ENCODE data around the gene RAMAC. TPM values are rescaled to one million over a fixed set of nuclear protein-coding genes. Genes with fewer than 3 reads are reported as not detected.

Gene RAMAC
- total and polyA plus RNA-seq, 10 of the 15 experiments (the other 5 are each of a cell fraction or from before 2014, with no cell fraction given): 22.4 to 109 (median 41.7) TPM

GRCh38 chr15:82978438-82978837 lies 7.6 kb upstream of the RAMAC start:
- in situ Hi-C loops (cut with MboI): no loop called here
- BruUV-seq (replicated peaks): no TSS peak
- CTCF ChIA-PET: no interaction called here
- TF ChIP-seq NFIC (IDR thresholded peaks at IDR 0.05; ENCODE audit: low read depth, low read length) (no peak), TCF3 (IDR thresholded peaks at IDR 0.05; ENCODE audit: borderline replicate concordance, insufficient read depth, low read depth, low read length) (no peak), BACH1 (IDR thresholded peaks at IDR 0.05; ENCODE audit: borderline replicate concordance) (no peak), RAD21 (IDR thresholded peaks at IDR 0.05; ENCODE audit: insufficient read depth, low read depth, low read length) (no peak), FOXM1 (IDR thresholded peaks at IDR 0.05; ENCODE audit: low read depth, low read length) (no peak), POLR2A (IDR thresholded peaks at IDR 0.05; ENCODE audit: low read depth, low read length) (no peak), KDM1A (IDR thresholded peaks at IDR 0.05; ENCODE audit: borderline replicate concordance) (no peak), SUZ12 (IDR thresholded peaks at IDR 0.05; ENCODE audit: unreplicated experiment) (no peak), TARDBP (IDR thresholded peaks at IDR 0.05; ENCODE audit: borderline replicate concordance) (no peak), ZBTB11 (CRISPR knock-in tag; IDR thresholded peaks at IDR 0.05) (no peak), STAT1 (conservative IDR thresholded peaks at IDR 0.05) (no peak), REST (IDR thresholded peaks at IDR 0.05; ENCODE audit: low read depth, low read length) (no peak)
- TF ChIP-seq, protein P1, sequence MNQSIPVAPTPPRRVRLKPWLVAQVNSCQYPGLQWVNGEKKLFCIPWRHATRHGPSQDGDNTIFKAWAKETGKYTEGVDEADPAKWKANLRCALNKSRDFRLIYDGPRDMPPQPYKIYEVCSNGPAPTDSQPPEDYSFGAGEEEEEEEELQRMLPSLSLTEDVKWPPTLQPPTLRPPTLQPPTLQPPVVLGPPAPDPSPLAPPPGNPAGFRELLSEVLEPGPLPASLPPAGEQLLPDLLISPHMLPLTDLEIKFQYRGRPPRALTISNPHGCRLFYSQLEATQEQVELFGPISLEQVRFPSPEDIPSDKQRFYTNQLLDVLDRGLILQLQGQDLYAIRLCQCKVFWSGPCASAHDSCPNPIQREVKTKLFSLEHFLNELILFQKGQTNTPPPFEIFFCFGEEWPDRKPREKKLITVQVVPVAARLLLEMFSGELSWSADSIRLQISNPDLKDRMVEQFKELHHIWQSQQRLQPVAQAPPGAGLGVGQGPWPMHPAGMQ (IDR thresholded peaks at IDR 0.05; ENCODE audit: borderline replicate concordance): no peak
- TF ChIP-seq, protein P2, sequence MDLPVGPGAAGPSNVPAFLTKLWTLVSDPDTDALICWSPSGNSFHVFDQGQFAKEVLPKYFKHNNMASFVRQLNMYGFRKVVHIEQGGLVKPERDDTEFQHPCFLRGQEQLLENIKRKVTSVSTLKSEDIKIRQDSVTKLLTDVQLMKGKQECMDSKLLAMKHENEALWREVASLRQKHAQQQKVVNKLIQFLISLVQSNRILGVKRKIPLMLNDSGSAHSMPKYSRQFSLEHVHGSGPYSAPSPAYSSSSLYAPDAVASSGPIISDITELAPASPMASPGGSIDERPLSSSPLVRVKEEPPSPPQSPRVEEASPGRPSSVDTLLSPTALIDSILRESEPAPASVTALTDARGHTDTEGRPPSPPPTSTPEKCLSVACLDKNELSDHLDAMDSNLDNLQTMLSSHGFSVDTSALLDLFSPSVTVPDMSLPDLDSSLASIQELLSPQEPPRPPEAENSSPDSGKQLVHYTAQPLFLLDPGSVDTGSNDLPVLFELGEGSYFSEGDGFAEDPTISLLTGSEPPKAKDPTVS (IDR thresholded peaks at IDR 0.05; ENCODE audit: low read depth, low read length): no peak
- TF ChIP-seq, protein P3, sequence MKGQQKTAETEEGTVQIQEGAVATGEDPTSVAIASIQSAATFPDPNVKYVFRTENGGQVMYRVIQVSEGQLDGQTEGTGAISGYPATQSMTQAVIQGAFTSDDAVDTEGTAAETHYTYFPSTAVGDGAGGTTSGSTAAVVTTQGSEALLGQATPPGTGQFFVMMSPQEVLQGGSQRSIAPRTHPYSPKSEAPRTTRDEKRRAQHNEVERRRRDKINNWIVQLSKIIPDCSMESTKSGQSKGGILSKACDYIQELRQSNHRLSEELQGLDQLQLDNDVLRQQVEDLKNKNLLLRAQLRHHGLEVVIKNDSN (IDR thresholded peaks at IDR 0.05; ENCODE audit: borderline replicate concordance, extremely low read length, insufficient read depth, low read depth, low read length): no peak

More at GRCh38 chr15:82978438-82978837, 7.6 kb upstream of the RAMAC start:
- no peaks in the 10 kb centered on the region for H3K9me3 ChIP-seq (replicated peaks; ENCODE audit: control insufficient read depth, insufficient read depth, low read length)
- WGBS (ENCODE audit: insufficient coverage, insufficient replicate concordance, low lambda C conversion rate, missing lambda C conversion rate): 64% methylated on average over 4 of the region's 5 CpGs
- H3K79me2 ChIP-seq (ENCODE audit: control insufficient read depth, insufficient read depth, low read length): no peaks in the 10 kb centered on the region
- no peaks in the 10 kb centered on the region for H3K4me1 ChIP-seq (ENCODE audit: control insufficient read depth, insufficient read depth, low read length)
- no peak overlapping the region for H3K27ac ChIP-seq (ENCODE audit: control insufficient read depth, insufficient read depth)
- DNase-seq (ENCODE audit: low read depth, low spot score) (no peak), FAIRE-seq (no peak), ATAC-seq (no peak)
- H2AFZ ChIP-seq (ENCODE audit: control insufficient read depth, low read depth, low read length): no peak overlapping the region
- intact Hi-C loops (cut with micrococcal nuclease; ENCODE audit: unreplicated experiment): no loop called here
- H3K9ac ChIP-seq (ENCODE audit: control insufficient read depth, insufficient read depth, low read length): no peak overlapping the region
- ChIA-PET POLR2A (no interaction called here), SMC1A (ENCODE audit: uncharacterized antibody, unreplicated experiment) (no interaction called here), RAD21 (ENCODE audit: unreplicated experiment) (no interaction called here)
- H3K36me3 ChIP-seq (ENCODE audit: control insufficient read depth in 2 of 2, insufficient read depth in 2 of 2, low read length in 1 of 2): no peaks in the 10 kb centered on the region
- H3K4me2 ChIP-seq (ENCODE audit: control insufficient read depth, insufficient read depth): no peak overlapping the region
- no peaks in the 10 kb centered on the region for H4K20me1 ChIP-seq (ENCODE audit: control insufficient read depth, insufficient read depth)
- H3K27me3 ChIP-seq (replicated peaks in 1 of 2; ENCODE audit: control insufficient read depth in 2 of 2, insufficient read depth in 2 of 2, low read length in 1 of 2): no peaks in the 10 kb centered on the region
- H3K4me3 ChIP-seq: no peak overlapping the region
